GM23248 (cell line): ENCODE measurements around the gene SV2B.
"Not testable (repeated sequence)": the region's sequence is repeated elsewhere in the genome, so short reads cannot be mapped to it uniquely, and the experiment has no call there.

ENCODE experiments used
- EZH2 ChIP-seq: fragments of 200-600 bp; sonication (generic); IDR thresholded peaks from 2 replicates; pipeline ENCODE4 v1.6.1; 2018; ENCODE audit warnings: antibody characterized with exemption, mild to moderate bottlenecking; ENCODE audit not compliant: insufficient read depth, poor library complexity, severe bottlenecking
- EZH2phosphoT487 ChIP-seq: fragments of 200-600 bp; sonication (generic); IDR thresholded peaks from 2 replicates; pipeline ENCODE4 v1.6.1; 2018; ENCODE audit warnings: antibody characterized with exemption, moderate library complexity, mild to moderate bottlenecking, low read depth; ENCODE audit not compliant: insufficient read depth

GRCh38 chr15:91093866-91094265 is 6.2 kb upstream of the SV2B start:
- not testable (repeated sequence) for TF ChIP-seq EZH2, EZH2phosphoT487
